ENCODE data around the gene EXOSC5.

EXOSC5 gene

DNA sequence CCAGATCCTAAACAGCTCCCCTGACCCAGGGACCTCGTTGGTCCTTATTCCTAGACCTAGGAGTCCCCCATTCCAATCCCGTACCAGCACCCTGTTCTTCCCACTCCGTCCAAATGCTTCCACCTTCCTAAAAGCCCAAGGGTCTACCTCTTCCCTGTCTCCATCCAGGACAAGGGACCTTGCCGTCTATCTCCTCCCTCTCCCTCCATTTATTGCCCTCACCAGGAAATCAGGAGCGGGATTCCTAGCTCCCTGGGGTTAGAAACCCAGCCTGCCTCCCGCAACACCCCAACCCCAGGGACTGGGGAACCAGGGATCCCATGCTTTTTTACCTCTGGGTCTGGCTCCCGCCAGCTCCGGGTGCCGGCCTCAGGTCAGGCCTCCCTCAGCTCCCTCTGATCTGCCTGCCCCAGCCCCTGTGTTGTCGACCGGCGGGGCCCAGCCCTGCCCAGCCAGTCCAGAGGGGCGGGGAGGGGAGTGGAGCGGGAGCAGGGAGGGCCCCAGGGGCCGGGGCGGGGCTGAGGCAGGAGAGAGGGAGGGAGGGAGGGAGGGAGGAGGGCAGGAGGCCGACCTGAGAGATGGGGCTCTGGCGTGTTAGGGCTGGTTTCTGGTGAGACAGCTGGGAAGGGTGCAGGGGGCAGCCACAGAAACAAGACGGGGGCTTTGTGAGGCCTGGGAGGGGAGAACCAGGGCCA, 29.9 kb upstream of the EXOSC5 start, which contains the start of gene B3GNT8:
Gene B3GNT8 (minus strand): TSS at position 423 of the 695 bp plus-strand sequence. CDS start 596 bp downstream, outside the sequence.
- FAIRE-seq (no peak), DNase-seq (ENCODE audit: low spot score) (no peak)

GRCh38 chr19:41426116-41426841, 29.1 kb upstream of the EXOSC5 start:
- DNase-seq (ENCODE audit: low spot score) (no peak), FAIRE-seq (no peak)

DNA sequence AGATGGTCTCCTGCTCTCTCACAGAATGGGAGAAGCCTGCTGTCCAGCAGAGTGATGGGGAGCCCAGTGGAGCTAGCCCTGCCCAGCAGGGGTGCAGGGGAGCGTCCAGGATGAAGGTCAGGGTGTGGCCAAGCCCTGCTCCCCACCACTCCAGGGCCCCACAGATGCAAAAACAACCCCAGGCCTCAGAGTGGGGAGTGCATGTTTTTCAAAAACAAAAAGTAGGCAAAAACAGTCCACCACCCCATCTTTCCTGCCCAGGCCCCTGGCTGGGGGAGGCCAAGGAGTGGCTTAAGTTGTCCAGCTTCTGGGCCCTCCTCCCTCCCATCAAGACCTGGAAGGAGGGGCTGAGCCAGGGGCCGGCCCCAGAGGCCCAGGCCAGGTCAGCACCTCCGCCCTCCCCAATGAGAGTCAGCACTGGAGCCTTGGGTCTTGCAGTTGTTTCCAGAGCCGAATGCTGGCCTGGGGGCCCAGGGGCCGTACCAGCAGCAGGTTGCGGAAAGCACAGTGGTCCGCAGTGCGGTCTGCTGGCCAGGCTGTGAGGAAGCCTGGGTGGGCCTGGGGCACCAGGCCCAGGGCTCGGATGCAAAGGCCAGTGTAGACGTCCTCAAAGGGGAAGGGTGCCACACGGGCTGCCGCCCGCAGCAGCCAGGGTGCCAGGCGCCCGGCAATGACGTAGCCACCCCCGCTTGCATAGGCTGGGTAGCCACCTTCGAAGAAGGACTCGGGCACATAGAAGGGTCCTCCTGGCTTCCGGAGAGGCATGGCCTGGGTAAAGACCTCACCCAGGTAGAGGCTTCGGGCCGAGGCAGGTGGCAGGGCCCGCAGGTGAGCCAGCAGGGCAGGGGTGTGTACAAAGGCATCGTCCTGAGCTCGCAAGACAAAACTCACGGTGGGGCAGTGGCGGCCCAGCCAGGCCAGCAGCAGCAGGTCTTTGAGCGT, 28.3 kb upstream of the EXOSC5 start:
- FAIRE-seq: no peak

GRCh38 chr19:41424335-41425173, 27.4 kb upstream of the EXOSC5 start:
- FAIRE-seq (no peak), DNase-seq (ENCODE audit: low spot score) (no peak)

More for the DNA sequence above, 28.3 kb upstream of the EXOSC5 start:
- no peak for DNase-seq (ENCODE audit: low spot score)

DNA sequence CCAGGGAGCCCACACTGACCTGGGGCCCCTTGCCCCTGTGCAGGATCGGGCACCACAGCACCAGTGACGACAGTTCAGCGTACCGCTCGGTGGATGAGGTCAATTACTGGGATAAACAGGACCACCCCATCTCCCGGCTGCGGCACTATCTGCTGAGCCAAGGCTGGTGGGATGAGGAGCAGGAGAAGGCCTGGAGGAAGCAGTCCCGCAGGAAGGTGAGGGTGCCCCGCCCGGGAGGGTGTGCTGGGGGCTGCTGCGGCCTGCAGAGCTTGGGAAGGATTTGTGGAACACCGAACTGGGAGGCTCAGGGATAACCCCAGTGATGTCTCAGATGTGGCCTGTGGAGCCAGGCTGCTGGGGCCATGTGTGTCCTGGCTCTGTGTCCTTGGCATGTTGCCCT, 25.8 kb upstream of the EXOSC5 start:
- FAIRE-seq: no peak
- DNase-seq (ENCODE audit: low spot score): no peak

GRCh38 chr19:41422456-41422855, 25.3 kb upstream of the EXOSC5 start:
- DNase-seq (ENCODE audit: low spot score): no peak
- no peak for FAIRE-seq

GRCh38 chr19:41421973-41422372, 24.8 kb upstream of the EXOSC5 start:
- DNase-seq (ENCODE audit: low spot score) (no peak), FAIRE-seq (no peak)

GRCh38 chr19:41421314-41421713, 24.2 kb upstream of the EXOSC5 start:
- no peak for DNase-seq (ENCODE audit: low spot score)
- FAIRE-seq: no peak

- DNase-seq (ENCODE audit: low spot score) (no peak), FAIRE-seq (no peak)
Observed at GRCh38 chr19:41420101-41420880, 23.1 kb upstream of the EXOSC5 start.

DNA sequence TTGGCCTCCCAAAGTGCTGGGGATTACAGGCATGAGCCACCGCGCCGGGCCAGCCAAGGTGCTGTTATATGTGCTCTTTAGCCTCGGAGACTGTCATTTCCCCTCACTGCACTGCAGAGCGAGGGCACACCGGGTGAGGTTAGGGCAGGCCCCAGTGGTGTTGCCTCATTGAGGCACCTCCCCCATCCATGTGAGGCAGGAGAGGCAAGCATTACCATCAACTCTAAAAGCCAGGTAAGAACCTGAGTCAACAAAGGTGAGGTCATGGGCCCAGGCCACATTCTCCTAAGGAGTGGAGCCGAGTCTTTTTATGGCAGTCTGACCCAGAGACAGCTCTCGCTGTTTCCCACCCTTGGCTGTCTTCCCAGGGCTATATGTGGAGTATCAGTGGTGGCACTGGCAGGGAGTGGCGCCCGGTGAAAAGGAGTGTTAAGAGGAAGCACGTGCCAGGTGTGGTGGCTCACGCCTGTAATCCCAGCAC, 19.1 kb upstream of the EXOSC5 start:
- DNase-seq (ENCODE audit: low spot score): no peak
- no peak for FAIRE-seq

- FAIRE-seq (no peak), DNase-seq (ENCODE audit: low spot score) (no peak)
Observed at GRCh38 chr19:41415154-41415571, 18.0 kb upstream of the EXOSC5 start.

- FAIRE-seq: no peak
Observed at GRCh38 chr19:41414461-41414860, 17.3 kb upstream of the EXOSC5 start.

GRCh38 chr19:41413947-41414346, 16.8 kb upstream of the EXOSC5 start:
- no peak for FAIRE-seq

More at GRCh38 chr19:41414461-41414860, 17.3 kb upstream of the EXOSC5 start:
- no peak for DNase-seq (ENCODE audit: low spot score)

GRCh38 chr19:41412953-41413352, 15.8 kb upstream of the EXOSC5 start:
- DNase-seq (ENCODE audit: low spot score) (no peak), FAIRE-seq (no peak)

More at GRCh38 chr19:41413947-41414346, 16.8 kb upstream of the EXOSC5 start:
- no peak for DNase-seq (ENCODE audit: low spot score)

DNA sequence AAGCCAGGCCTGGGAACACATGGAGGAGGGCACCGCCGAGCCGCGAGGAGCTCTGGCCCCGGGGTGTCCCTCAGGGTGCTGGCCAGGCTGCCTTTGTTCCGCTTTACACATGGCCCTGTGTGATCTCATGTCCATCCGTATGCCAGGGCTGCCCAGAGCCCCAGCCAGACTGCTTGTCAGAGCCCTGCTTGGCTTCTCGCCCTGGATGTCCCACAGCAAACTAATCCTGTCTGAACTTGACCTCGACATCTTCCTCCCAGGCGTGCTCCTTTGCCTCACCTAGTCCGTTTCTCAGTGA, 14.8 kb upstream of the EXOSC5 start:
- DNase-seq (ENCODE audit: low spot score): no peak
- no peak for FAIRE-seq

GRCh38 chr19:41411100-41411967, 14.2 kb upstream of the EXOSC5 start:
- FAIRE-seq (no peak), DNase-seq (ENCODE audit: low spot score) (no peak)

DNA sequence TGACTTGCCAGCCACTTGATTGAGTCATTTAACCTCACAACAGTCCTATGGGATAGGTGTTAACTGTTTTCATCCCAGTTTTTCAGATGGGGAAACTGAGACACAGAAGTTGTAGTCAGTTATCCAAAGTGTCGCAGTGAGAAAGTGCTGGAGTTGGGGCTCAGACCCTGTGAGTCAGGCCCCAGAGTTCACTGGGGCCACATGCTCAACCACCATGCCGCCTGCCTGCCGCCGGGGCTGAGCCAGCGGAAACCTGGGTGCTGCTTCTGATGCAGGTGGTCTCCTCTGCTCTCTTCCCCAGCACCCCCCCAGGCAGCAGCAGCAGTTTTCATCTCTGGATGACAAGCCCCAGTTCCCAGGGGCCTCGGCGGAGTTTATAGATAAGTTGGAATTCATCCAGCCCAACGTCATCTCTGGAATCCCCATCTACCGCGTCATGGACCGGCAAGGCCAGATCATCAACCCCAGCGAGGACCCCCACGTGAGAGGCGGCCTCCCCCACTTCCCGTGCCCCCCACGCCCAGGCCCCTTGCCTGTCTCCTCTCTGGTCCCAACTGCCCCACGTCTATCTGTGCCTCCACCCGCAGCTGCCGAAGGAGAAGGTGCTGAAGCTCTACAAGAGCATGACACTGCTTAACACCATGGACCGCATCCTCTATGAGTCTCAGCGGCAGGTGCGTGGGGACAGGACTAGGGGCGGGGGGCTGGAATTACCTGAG, 13.3 kb upstream of the EXOSC5 start:
- no peak for FAIRE-seq
- no peak for DNase-seq (ENCODE audit: low spot score)

- DNase-seq (ENCODE audit: low spot score): peak; percentile 86
- no peak for FAIRE-seq
Observed at GRCh38 chr19:41409288-41409687, 12.1 kb upstream of the EXOSC5 start.
